HG03460 (cell line): ENCODE results near the gene ANAPC7.
A peak's percentile ranks its signal among the peaks of the same experiment; 100 is the strongest.
"Not testable (repeated sequence)": the region's sequence is repeated elsewhere in the genome, so short reads cannot be mapped to it uniquely, and the experiment has no call there.

Experiments used
- ATAC-seq: cut with Tn5 transposase; IDR thresholded peaks from one replicate; pipeline ENCODE4 v1.9.1; 2021; ENCODE audit not compliant: unreplicated experiment

The ANAPC7 gene

DNA sequence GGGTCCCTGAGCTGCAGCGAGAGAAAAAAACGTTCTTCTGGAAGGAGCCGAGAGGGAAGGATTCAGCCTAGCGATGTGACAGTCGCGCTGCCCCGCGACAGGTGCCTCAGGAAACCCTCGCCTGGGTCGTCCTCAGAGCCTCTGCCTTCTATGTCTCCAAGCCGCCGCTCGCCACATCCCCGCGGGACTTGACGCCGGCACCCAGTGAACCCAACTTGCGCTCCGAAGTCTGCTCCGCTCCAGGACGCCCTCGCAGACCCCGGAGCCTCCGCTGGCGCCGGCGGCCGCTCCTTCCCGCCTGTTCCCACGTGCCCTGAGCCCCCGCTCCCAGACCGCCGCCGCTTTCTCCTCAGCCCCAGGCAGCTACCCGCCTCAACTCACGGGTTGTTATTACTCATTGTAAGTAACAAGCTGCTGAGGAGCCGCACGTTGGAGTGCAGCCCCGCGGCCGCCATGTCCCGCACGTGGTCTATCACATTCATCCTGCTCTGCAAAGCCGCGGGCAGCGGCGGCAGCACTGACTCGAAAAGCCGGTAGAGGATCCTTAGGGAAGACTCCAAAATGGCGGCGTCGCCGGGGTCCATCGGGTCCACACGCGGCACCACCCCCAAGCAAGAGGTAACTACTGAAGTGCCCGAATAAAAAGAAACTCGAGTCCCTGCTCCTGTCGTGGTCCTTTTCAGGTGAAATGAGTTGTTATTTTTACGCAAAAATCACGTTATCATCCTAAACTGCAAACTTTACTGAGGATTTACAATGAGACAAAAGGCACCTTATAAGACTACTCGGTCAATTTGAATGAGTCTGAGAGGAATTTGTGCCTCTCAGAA, at the start of gene ANAPC7:
ANAPC7 (minus strand) TSS at position 563 of the 830 bp plus-strand sequence; CDS start at position 482, 81 bp downstream.
- peak; percentile 76 for ATAC-seq

DNA sequence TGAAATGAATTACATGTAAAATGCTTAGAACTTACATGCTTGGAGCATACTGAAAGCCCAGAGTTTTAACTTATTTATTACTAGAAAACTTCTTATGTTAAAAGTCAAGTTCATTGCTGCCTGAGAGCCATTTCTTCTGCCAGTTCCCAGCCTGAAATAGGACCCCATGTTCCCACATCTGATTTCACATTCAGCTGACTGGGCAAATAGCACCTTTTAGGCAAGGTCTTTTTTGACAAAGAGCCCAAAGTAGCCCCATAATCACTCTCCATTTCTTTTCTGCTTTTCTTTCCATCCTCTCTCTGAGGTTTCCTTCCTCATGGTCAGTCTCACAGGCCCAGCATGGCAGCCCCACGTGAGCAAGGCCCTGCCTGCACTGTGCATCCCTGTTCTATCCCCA, 47.8 kb upstream of the ANAPC7 start:
- no peak for ATAC-seq

DNA sequence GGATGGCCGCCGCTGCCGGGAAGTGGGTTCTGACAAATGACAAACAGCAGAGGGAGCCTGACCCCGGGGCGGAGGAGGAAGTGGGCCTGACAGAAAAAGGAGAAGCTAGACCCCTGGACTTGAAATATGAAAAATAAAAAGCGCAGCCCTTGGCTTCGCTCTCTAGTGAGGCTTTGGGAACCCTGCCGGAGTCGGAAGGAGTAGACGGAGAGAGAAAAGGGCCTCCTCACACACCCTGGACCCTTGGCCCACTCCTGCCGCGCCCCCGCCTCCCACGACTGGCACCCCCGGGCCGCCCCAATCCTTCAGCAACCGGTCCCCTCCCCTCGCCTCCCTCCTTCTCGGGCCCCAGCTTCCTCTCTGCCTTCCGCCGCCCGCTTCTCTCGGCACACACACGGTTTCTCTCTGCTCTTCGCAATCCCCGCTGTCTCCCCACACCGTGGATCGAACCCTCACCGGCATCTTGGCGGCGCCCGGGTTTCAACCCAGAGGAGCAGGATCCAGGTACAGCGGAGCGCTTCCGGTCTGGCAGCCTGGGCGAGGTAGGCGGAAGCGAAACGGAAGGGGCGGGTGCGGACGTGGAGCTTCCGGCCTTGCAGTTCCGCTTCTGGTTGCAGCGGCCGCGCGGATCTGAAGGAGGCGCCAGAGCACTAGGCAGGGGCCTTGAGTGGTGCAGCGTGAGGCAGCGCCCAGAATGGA, 46.4 kb upstream of the ANAPC7 start, which contains the start of gene ARPC3:
ARPC3 (minus strand) TSS at position 539 of the 699 bp plus-strand sequence; CDS start at position 462, 77 bp downstream.
- peak; percentile 93 for ATAC-seq

DNA sequence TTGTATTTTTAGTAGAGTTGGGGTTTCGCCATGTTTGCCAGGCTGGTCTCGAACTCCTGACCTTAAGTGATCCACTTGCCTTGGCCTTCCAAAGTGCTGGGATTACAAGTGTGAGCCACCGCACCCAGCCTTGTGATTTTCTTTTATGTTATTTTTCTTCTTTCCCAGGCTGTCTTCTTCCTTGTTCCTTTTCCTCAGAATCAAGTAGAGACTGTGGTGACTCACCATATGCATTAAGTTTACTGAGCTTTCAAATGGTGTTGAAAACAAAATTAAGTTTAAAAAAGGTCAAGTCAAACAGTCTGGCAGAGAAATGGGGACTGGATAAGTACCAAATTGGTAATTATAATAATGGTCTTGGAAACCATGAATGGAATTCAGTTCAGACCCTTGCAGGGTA, 40.9 kb upstream of the ANAPC7 start:
- ATAC-seq, result no peak

GRCh38 chr12:110436231-110436630, 32.7 kb upstream of the ANAPC7 start:
- ATAC-seq, result no peak

DNA sequence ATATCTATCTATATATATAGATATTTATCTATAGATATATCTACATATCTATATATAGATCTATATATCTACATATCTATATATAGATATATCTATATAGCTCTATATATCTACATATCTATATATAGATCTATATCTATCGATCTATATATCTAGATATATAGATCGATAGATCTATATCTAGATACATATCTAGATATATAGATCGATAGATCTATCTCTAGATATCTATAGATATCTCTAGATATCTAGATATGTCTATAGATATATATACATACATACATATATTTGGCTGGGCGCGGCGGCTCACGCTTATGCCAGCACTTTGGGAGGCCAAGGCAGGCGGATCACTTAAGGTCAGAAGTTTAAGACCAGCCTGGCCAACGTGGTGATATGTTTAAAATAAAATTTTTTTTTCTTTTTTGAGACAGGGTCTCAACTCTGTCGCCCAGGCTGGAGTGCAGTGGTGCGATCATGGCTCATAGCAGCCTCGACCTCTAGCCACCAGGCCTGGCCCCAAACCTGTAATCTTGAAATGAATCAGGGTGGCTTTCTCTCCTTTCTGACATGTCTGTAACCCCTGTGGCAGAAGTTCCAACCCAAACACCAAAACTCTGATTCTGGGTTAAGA, 28.6 kb upstream of the ANAPC7 start:
- no peak for ATAC-seq

GRCh38 chr12:110429676-110430075, 26.2 kb upstream of the ANAPC7 start:
- not testable (repeated sequence) for ATAC-seq

- no peak for ATAC-seq
Observed at GRCh38 chr12:110426406-110426805, 22.9 kb upstream of the ANAPC7 start.

GRCh38 chr12:110424237-110424636, 20.7 kb upstream of the ANAPC7 start:
- no peak for ATAC-seq

DNA sequence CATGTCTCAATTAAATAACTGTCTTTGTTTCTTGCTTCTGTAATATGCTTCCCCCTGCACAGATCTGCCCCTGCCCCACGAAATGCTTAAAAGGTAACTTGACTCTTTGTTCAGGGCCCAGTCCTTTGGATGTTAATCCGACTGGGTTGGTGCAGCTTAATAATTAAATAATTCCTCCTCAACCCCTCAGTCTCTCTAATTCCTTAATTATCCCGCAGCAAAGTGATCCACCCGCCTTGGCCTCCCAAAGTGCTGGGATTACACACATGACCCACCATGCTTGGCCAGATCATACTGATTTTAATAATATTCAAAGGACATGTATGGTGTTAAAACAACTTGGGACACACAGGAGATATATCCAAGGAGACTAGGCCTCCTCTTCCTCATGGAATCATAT, 18.2 kb upstream of the ANAPC7 start:
- no peak for ATAC-seq

GRCh38 chr12:110421159-110421661, 17.7 kb upstream of the ANAPC7 start:
- ATAC-seq, result no peak

DNA sequence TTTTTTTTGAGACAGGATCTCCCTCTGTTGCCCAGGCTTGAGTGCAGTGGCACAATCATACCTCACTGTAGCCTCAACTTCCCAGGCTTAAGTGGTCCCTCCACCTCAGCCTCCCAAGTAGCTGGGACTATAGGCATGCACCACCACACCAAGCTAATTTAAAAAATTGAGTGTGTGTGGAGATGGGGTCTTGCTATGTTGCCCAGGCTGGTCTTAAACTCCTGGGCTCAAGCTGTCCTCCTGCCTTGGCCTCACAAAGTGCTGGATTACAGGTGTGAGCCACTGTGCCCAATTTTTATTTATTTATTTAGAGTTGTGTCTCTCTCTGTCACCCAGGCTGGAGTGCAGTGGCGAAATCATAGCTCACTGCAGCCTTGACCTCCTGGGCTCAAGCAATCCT, 17.1 kb upstream of the ANAPC7 start:
- not testable (repeated sequence) for ATAC-seq

- ATAC-seq, result not testable (repeated sequence)
Observed at GRCh38 chr12:110417113-110417512, 13.6 kb upstream of the ANAPC7 start.

DNA sequence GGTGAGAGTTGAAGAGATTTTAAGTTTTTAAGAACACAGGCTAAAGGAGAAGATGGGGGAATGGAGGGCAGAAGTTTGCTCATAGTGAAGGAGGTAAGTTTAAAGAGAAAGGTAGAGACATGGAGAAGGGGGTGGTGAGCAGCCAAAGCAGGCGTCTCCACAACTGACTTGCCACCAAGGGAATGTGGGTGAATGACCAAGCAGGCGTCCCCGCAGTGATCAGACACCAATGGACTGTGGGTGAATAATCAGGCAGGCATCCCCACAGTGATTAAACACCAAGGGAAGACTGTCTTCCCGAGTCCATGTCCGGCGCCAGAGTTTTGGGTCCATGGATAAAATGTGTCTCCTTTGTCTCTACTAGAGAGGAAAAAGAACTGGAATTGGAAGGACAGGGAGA, 6.6 kb upstream of the ANAPC7 start:
- not testable (repeated sequence) for ATAC-seq

GRCh38 chr12:110405126-110405662, 1.7 kb upstream of the ANAPC7 start:
- ATAC-seq, result not testable (repeated sequence)

- ATAC-seq, result no peak
Observed at GRCh38 chr12:110403976-110404682, 621 bp upstream of the ANAPC7 start.

DNA sequence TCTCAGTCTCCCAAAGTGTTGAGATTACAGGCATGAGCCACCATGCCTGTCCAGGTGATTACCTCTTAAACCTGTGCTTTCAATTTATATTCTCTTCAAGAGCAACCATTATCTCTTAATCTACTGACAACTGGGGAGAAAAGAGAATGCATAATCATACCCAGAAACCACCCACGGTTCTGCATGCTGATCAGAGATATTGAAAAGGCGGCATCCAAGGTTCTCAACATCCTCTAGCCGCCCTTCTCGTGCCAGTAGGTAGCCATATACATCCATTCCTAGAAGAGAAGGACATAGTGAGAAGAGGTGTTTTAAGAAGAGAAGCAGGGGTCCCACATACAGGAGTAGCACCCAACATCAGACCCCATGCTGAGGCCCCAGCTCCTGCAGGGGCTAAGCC, 20.8 kb downstream of the ANAPC7 start:
- no peak for ATAC-seq

GRCh38 chr12:110379631-110380030, 23.9 kb downstream of the ANAPC7 start:
- no peak for ATAC-seq

DNA sequence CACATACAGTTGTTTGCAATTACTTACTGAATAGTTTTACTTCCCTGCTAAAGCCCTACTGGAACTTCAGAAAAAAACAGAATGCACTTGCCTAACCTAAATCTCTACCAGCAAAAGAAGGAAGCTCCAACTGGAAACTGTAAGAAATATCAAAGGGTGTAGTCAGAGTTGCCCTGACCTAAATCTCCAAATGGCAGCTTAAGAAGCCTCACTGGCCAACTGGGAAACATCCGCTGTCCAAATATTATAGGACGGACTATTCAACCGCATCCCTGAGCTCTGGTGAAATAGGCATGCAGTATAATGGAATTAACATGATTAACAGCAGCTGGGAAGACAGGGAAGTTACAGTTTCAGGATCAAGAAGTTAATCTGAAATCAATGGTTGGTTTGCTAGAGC, 24.3 kb downstream of the ANAPC7 start:
- no peak for ATAC-seq

DNA sequence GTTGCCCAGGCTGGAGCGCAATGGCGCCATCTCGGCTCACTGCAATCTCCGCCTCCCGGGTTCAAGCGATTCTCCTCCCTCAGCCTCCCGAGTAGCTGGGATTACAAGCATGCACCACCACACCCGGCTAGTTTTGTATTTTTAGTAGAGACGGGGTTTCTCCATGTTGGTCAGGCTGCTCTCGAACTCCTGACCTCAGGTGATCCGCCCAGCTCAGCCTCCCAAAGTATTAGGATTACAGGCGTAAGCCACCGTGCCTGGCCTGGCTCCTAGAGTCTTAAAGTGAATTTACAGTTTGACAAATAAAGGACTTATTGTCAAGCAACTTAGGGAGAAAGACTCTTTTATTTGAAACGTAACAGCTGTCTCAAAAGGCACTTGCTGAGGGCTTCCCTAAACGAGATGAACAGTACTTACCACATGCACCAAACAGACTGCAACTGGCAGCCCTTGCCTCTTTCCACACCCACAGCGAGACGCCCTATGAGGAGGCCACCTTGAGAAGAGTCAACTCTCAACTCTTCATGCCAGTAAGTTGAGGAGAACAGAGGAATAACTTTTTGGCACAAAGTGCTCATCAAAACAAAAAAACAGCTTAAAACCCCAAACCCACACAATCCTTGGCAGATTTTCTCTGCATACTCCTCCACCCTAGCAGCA, 25.2 kb downstream of the ANAPC7 start:
- not testable (repeated sequence) for ATAC-seq
